Vagina (tissue), 2 donors: ENCODE measurements around the gene FCHSD2. TPM values are rescaled to one million over a fixed set of nuclear protein-coding genes. Genes with fewer than 3 reads are reported as not detected.

Source experiments
- DNase-seq, 2 donors: peaks; one replicate each; pipeline ENCODE4 v3.0.0-alpha.2; 2017; ENCODE audit errors: extremely low spot score in 2 of 2
- H3K27ac ChIP-seq: fragments of 200-600 bp; sonication (generic); one replicate; pipeline ENCODE4 v1.5.1; 2019
- H3K27me3 ChIP-seq: fragments of 200-600 bp; sonication (generic); one replicate; pipeline ENCODE4 v1.5.1; 2019
- H3K36me3 ChIP-seq, 2 donors: fragments of 200-600 bp; sonication (generic); one replicate each; pipeline ENCODE4 v1.5.1; 2017 to 2019
- H3K4me1 ChIP-seq: fragments of 200-600 bp; sonication (generic); one replicate; pipeline ENCODE4 v1.5.1; 2019
- H3K4me3 ChIP-seq, 2 donors: fragments of 200-600 bp; sonication (generic); 1 replicate in 1 of 2; 2 replicates in 1 of 2; pipeline ENCODE4 v1.5.1; 2016 to 2019
- H3K9me3 ChIP-seq: fragments of 200-600 bp; sonication (generic); one replicate; pipeline ENCODE4 v1.5.1; 2019
- CTCF ChIP-seq, 3 experiments: fragments of 450-650 bp in 2 of 3; fragments of 200-600 bp in 1 of 3; sonication (generic) in 1 of 3; IDR thresholded peaks; one replicate each; pipeline ENCODE4 v1.5.1; 2017 to 2019; ENCODE audit warnings: antibody characterized with exemption in 3 of 3, mild to moderate bottlenecking in 2 of 3, moderate library complexity in 2 of 3
- POLR2A ChIP-seq, 2 donors: fragments of 450-650 bp; IDR thresholded peaks; one replicate each; pipeline ENCODE4 v1.6.1; 2017; ENCODE audit warnings: antibody characterized with exemption in 2 of 2, mild to moderate bottlenecking in 2 of 2, moderate library complexity in 2 of 2
- POLR2AphosphoS5 ChIP-seq, 2 donors: sonication (generic); formaldehyde crosslinking; IDR thresholded peaks; one replicate each; pipeline ENCODE4 v1.9.0; 2017; ENCODE audit warnings: antibody characterized with exemption in 2 of 2, mild to moderate bottlenecking in 2 of 2, low read depth in 1 of 2; ENCODE audit not compliant: insufficient read depth in 1 of 2
- intact Hi-C: fragments of 100-400 bp; cut with DNase I; formaldehyde crosslinking; loops from one replicate; pipeline ENCODE4 v1.15.1; 2023
- total RNA-seq: library from RNA; depleted of rRNA; stranded (reverse); fragments of >200 nt; gene quantifications from one replicate; pipeline ENCODE4 v1.2.3, GENCODE V29; 2016

Gene FCHSD2
- total RNA-seq, 1 donor from 2014 or later: 15.7 TPM

DNA sequence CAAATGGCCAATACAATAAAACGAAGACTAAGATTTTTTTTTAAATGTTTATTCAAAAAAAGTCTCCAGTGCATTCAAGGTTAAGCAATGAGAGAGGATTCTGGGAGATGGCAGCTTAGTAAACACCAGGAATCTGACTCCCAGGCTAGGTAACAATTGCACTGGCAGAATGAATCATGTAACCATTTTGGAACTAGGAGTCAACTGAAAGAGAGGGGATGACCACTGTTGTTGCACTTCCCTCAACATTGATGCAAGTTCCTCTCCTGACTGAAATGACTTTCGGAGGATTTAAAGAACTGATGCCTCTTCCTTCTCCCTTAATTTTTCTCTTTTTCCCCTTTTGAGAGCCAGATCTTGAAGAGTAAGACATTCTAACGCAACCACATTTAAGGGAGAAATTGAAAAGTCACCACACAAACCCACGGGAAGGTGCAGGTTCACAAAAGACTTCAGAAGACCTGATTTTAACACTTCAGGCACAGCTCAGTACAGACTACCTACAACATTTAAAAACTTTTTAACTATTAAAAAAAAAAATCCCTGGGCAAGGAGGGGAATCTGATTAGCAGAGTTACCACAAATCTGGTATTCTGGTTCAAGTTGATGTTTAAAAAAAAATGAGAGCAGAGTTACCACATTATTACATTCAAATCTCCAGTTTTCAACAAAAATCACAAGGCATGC is 56.8 kb downstream of the FCHSD2 start:
- no peak for TF ChIP-seq POLR2A (IDR thresholded peaks at IDR 0.05)
- no peak for TF ChIP-seq CTCF (IDR thresholded peaks at IDR 0.05)
- TF ChIP-seq POLR2AphosphoS5 (IDR thresholded peaks at IDR 0.05; ENCODE audit: insufficient read depth in 1 of 2, low read depth in 1 of 2): no peak
- no peak for DNase-seq
- Histone ChIP-seq H3K27ac (no peak overlapping the region), H3K9me3 (no peaks in the 10 kb centered on the region), H3K36me3 (no peaks in the 10 kb centered on the region), H3K4me1 (no peaks in the 10 kb centered on the region), H3K27me3 (no peaks in the 10 kb centered on the region), H3K4me3 (no peak overlapping the region)
- intact Hi-C loops: no loop called here

- intact Hi-C loops: no loop called here
- no peaks in the 10 kb centered on the region for H3K27me3 ChIP-seq
These were observed 63.5 kb downstream of the FCHSD2 start for GRCh38 chr11:73078631-73079030.

DNA sequence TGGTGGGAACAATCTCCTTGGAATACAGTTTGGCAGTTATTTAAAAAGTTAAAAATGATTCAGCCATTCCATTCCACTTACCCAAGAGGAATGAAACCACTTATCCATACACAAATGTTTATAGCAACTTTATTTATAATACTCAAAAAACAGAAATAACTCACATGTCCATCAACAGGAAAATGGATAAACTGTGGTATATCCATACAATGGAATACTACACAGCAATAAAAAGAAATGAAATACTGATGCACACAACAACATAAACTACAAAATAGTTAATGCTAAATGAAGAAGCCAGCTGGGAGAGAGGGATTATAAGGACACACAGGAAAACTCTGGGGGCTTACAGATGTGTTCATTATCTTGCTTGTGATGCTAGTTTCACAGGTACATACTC is 64.7 kb downstream of the FCHSD2 start:
- no peak for DNase-seq
- H3K4me3 ChIP-seq: no peak overlapping the region
- intact Hi-C loops: no loop called here

More at GRCh38 chr11:73078631-73079030, 63.5 kb downstream of the FCHSD2 start:
- H3K4me3 ChIP-seq: no peak overlapping the region
- no peaks in the 10 kb centered on the region for H3K36me3 ChIP-seq
- no peaks in the 10 kb centered on the region for H3K9me3 ChIP-seq
- H3K4me1 ChIP-seq: no peaks in the 10 kb centered on the region
- TF ChIP-seq CTCF (IDR thresholded peaks at IDR 0.05): no peak
- no peak for TF ChIP-seq POLR2A (IDR thresholded peaks at IDR 0.05)
- no peak for DNase-seq
- no peak overlapping the region for H3K27ac ChIP-seq

DNA sequence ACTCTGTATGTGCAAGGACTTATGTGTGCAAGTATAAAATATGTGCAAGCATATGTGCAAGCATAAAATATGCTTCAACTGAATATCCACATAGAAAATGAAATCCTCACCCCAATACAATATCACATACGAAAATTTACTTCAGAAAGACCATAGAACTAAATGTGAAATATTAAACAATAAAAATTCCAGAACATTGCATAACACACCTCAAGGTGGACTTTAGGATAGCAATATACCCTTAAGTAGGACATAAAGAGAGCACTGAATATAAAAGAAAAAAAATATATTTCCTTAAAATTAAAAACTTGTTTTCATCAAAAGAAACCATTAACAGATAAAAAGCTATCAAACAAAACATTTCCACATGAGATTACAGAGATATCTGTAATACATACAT is 67.8 kb downstream of the FCHSD2 start:
- H3K27me3 ChIP-seq: no peaks in the 10 kb centered on the region
- H3K4me1 ChIP-seq: peaks cover 21% of the 10 kb centered on the region
- no peaks in the 10 kb centered on the region for H3K36me3 ChIP-seq
- TF ChIP-seq POLR2A (IDR thresholded peaks at IDR 0.05) (no peak), POLR2AphosphoS5 (IDR thresholded peaks at IDR 0.05; ENCODE audit: insufficient read depth in 1 of 2, low read depth in 1 of 2) (no peak), CTCF (IDR thresholded peaks at IDR 0.05) (no peak)
- H3K9me3 ChIP-seq: no peaks in the 10 kb centered on the region
- no peak for DNase-seq
- no peak overlapping the region for H3K4me3 ChIP-seq
- intact Hi-C loops: no loop called here
- no peak overlapping the region for H3K27ac ChIP-seq

More for the DNA sequence above, 64.7 kb downstream of the FCHSD2 start:
- Histone ChIP-seq H3K27ac (no peak overlapping the region), H3K36me3 (no peaks in the 10 kb centered on the region), H3K4me1 (peaks cover 12% of the 10 kb centered on the region), H3K9me3 (no peaks in the 10 kb centered on the region), H3K27me3 (no peaks in the 10 kb centered on the region)
- no peak for TF ChIP-seq POLR2A (IDR thresholded peaks at IDR 0.05)
- no peak for TF ChIP-seq CTCF (IDR thresholded peaks at IDR 0.05)
- no peak for TF ChIP-seq POLR2AphosphoS5 (IDR thresholded peaks at IDR 0.05; ENCODE audit: insufficient read depth in 1 of 2, low read depth in 1 of 2)

GRCh38 chr11:73072935-73073481 is 69.1 kb downstream of the FCHSD2 start:
- Histone ChIP-seq H3K27me3 (no peaks in the 10 kb centered on the region), H3K36me3 (no peaks in the 10 kb centered on the region), H3K27ac (peak overlapping the region; percentile 39), H3K9me3 (no peaks in the 10 kb centered on the region), H3K4me3 (no peak overlapping the region), H3K4me1 (peaks cover 21% of the 10 kb centered on the region)
- no peak for TF ChIP-seq POLR2A (IDR thresholded peaks at IDR 0.05)
- TF ChIP-seq POLR2AphosphoS5 (IDR thresholded peaks at IDR 0.05; ENCODE audit: insufficient read depth in 1 of 2, low read depth in 1 of 2): peak in 1 of 2 donors; percentile 9
- no peak for TF ChIP-seq CTCF (IDR thresholded peaks at IDR 0.05)
- no peak for DNase-seq
- intact Hi-C loops: no loop called here
